ENCODE results near the gene CENPX.

The CENPX gene

DNA sequence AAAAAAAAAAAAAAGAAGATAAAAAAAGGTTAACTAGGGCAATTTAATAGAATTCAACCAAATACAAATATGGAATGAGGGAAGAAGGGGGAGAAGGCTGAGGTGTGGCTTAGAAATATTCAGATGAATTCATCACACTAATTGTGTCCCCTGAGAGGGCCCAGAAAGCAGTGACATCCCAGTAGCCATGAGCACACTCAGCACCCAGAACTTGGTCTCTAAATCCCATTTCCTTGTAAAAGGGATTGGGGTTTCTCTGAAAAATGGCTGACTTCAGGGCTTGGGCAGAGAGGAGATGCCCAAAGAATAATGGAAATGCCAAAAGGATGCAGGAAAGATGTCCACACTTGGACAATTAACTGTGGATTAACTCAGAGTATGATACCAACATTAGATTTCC is 49.2 kb downstream of the CENPX start:
- no peak overlapping the region for H3K27ac ChIP-seq
- TF ChIP-seq ZFX (IDR thresholded peaks at IDR 0.05; ENCODE audit: borderline replicate concordance), result no peak
- TF ChIP-seq, protein P1, sequence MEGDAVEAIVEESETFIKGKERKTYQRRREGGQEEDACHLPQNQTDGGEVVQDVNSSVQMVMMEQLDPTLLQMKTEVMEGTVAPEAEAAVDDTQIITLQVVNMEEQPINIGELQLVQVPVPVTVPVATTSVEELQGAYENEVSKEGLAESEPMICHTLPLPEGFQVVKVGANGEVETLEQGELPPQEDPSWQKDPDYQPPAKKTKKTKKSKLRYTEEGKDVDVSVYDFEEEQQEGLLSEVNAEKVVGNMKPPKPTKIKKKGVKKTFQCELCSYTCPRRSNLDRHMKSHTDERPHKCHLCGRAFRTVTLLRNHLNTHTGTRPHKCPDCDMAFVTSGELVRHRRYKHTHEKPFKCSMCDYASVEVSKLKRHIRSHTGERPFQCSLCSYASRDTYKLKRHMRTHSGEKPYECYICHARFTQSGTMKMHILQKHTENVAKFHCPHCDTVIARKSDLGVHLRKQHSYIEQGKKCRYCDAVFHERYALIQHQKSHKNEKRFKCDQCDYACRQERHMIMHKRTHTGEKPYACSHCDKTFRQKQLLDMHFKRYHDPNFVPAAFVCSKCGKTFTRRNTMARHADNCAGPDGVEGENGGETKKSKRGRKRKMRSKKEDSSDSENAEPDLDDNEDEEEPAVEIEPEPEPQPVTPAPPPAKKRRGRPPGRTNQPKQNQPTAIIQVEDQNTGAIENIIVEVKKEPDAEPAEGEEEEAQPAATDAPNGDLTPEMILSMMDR (IDR thresholded peaks at IDR 0.05), result no peak

DNA sequence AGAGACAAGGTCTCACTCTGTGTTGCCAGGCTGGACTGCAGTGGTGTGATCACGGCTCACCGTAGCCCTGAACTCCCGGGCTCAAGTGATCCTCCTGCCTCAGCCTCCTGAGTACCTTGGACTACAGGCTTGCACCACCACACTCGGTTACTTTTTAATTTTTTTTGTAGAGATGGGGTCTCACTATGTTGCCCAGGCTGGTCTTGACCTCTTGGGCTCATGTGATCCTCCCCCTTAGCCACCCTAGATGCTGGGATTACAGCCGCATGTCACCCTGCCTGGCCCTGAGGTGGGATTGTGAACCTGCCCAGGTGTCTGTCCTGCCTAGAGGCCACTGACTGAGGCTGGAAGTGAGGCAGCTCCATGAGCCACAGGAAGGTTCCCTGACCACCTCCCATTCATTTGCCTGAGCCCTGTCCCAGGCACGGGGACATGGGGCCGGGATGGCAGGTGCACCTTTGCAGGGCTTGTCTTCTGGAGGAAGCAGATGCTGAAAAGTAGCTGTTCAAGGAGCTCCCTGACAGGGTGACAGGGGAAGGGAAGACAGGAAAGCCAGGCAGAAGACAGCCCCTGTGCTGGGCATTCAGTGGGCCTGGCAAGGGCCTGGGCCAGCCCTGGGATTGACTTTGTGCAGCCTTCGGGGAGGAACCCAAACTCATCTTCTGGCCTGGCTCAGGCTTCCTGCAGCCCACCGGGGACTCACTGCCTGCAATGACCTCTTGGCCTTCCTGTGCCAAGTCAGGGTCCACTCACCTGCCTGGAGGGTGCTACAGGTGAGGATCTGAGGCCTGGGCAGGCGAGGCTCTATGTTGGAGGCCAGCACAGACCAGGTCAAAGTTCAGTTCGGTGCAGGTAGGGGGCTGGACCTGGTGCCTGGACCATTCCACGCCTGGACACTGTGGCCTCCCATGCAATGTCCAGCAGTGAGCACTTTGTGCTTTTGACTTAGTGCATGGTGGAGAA is 53.5 kb downstream of the CENPX start:
- TF ChIP-seq ZFX (IDR thresholded peaks at IDR 0.05; ENCODE audit: borderline replicate concordance), result no peak
- TF ChIP-seq, protein P1 (IDR thresholded peaks at IDR 0.05), result no peak
- no peak overlapping the region for H3K27ac ChIP-seq

All from 22Rv1 (cell line).